HTERT RPE-1 (cell line): Measurements from ENCODE around the gene RAB3IL1.
"Not testable (repeated sequence)": the region's sequence is repeated elsewhere in the genome, so short reads cannot be mapped to it uniquely, and the experiment has no call there.

Experiments
- in situ Hi-C: fragments of 300-500 bp; cut with MboI; formaldehyde crosslinking; loops from 4 replicates; pipeline ENCODE4 v1.14.3; 2020; ENCODE audit warnings: low sequenced_read_pairs

The RAB3IL1 gene

DNA sequence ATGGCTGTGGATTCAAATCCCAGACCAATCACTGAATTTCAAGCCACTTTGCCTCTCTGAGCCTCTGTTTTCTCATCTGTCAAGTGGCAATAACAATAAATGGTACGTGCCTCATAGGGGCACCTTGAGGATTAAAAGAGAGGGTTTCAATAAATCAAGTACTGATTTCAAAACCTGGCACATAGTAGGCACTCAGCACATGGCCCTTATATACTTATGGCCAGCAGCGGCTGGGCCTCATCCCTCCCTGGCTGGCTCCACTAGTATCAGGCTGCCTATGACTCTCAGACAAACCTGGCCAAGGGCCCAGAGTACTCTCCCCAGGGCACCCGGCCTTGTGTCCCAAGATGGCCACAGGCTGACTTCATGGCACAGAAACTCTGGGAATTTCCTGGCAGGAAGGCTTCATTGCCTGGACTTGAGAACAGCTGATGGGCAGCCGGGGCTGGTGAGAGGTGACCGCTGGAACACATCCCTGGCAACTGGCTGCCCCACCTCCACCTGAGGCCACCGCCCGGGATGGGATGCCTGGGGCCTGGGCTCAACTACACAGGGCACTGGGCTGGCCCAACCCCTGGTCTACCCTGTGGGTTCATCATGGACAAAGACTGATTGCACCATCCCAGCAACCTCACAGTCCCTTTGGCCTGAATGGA lies 29.4 kb downstream of the RAB3IL1 start:
- in situ Hi-C loops, result no loop called here

DNA sequence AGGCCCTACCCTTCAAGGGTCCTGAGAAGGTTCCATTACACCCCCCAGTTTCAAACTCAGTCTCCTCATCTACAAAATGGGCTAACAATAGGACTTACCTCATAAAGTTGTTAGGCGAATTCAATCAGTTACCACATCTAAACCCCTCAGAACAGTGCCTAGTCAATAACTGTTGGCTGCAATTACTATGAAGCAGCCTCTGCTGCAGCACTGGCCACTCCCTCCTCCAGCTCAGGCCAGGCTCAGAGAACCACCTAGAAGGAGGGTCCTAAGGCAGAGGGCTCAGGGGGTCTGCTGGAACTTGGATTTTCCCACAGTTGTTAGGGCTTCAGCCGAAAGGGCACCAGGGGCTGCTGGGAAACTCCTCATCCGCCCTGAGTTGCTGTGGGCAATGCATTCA lies 30.7 kb downstream of the RAB3IL1 start:
- in situ Hi-C loops, result no loop called here

DNA sequence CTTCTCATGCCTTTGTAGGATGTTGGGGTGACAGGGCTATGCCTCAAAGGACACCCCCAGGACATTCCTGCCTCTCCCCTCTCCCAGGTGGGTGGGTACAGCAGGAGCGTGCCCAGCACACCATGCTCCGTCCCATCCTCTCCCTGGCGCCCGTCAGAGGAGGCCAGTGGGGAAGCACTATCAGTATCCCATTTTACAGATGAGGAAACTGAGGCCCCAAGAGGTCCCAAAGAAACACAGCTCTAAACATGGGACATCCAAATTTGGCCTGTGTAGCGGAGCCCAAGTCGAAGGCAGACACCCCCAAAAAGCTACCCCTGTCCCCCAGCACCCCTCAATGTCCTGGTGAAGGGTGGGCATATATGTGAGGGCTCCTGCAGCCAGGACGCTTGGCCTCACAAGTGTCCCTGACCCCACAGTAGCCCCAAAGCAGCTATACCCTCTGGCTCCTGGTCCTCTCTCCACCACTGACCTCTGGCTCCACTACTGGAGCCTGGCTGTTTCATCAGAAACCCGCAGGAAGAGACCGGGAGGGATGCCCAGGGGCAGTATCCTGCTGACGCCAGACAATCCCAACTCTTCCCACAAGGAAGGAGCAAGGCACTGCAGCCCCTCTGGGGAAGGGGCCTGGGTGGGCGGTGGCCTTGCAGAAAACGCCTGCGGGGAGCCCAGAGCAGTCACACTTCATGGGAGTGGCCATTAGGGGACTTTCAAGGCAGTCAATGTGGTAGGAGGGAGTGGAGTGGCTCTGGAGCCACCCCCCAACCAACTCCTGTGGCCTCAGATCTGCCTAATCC lies 31.4 kb downstream of the RAB3IL1 start:
- in situ Hi-C loops, result no loop called here

DNA sequence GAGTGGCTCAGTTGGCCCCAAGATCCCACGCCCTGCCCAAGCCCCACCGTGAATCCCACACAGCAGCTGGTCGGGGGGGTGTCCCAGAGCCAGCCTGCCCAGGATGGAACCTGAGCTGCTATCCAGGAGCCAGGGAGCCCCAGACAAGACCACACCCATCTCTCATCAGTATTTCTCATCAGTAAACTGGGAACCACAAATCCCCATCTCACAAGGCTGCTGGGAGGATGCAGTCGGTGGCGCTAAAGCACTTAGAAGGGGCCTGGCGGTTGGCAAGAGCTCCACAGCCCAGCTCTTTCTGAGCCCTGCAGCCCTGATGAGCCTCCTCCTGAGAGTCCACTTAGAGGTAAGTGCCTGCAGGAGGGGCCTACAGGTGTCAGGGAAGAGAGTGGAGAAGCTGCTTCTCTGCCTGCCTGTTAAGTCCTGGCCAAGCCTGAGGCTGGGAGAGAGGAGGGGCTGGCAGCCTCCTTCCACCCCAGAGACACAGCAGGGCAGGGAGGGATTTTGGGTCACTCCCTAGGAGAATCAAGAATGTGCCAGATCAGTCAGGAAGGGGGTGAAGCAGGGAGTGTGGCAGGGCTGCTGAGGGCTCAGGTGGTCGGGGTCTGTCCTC lies 32.1 kb downstream of the RAB3IL1 start:
- in situ Hi-C loops, result no loop called here

DNA sequence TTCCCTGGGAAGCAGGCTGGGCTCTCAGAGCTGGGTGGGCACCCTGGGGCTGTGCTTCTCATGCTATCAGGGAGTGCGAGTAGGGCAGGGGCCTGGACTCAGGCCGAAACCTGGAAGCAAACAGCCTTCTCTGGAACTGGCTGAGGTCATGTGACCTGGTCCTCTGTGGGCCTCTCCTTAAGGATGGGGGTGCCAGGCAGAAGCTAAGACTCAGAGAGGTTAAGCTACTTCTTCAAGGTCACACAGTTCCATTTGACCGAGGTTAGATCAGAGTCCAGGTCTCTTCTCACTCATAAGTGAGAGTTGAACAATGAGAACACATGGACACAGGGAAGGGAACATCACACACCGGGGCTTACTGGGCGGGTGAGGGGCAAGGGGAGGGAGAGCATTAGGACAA lies 33.4 kb downstream of the RAB3IL1 start:
- in situ Hi-C loops, result no loop called here

DNA sequence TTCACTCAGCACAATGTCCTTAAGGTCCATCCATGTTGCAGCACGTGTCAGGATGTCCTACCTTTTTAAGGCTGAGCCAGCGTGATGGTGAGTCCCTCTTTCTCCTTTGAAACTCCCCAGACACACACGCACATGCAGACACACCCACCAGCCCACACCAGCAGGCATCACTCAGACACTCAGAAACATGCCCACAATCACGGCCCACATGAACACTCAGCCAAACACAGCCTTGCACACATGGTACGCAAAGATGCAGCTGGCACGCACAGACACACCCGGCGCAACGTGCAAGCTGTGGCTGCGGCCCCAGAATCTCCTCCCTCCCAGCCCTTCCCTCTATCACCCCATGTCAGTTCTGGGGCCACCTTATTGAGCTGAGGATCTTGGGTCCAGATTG lies 34.0 kb downstream of the RAB3IL1 start:
- in situ Hi-C loops, result no loop called here

DNA sequence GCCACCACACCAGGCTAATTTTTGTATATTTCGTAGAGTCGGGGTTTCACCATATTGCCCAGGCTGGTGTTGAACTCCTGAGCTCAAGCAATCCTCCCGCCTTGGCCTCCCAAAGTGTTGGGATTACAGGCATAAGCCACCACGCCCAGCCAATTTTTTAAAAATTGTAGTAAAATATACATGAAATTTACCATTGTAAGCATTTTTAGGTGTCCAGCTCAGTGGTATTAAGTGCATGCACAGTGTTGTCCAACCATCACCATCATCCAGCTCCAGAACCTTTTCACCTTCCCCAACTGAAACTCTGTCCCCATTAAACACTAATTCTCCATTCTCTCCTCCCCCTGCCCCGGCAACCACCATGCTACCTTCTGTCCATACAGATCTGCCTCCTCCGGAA lies 34.5 kb downstream of the RAB3IL1 start:
- in situ Hi-C loops, result no loop called here

DNA sequence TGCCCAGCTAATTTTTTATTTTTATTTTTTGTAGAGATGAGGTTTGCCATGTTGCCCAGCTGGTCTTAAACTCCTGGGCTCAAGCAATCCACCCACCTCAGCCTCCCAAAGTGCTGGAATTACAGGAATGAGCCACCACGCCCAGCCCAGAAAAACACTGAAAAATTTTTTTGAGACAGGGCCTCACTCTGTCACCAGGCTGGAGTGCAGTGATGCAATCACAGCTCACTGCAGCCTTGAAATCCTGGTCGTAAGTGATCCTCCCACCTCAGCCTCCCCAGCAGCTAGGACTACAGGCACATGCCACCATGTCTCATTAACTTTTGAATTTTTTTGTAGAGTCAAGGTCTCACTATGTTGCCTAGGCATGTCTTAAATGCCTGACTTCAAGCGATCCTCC lies 35.1 kb downstream of the RAB3IL1 start:
- in situ Hi-C loops, result not testable (repeated sequence)

DNA sequence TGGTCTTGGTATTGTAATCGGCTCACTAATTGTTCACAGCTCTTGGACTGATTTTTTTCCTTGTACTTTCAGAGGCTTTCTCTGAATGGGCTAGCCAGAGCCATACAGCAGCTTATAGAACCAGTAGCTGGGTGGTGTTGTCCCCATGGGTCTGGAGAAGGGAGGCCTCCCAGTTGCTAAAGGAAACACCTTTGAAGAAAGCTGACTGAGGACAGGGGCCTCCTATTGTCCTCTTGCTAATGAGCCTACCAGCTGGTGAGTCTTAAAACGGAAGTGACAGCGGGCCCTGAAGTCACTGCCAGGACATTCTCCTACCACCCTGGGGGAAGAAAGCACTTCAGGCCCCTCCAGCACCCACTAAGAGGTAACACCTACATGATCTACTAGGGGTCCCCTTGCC lies 36.0 kb downstream of the RAB3IL1 start:
- in situ Hi-C loops, result no loop called here

DNA sequence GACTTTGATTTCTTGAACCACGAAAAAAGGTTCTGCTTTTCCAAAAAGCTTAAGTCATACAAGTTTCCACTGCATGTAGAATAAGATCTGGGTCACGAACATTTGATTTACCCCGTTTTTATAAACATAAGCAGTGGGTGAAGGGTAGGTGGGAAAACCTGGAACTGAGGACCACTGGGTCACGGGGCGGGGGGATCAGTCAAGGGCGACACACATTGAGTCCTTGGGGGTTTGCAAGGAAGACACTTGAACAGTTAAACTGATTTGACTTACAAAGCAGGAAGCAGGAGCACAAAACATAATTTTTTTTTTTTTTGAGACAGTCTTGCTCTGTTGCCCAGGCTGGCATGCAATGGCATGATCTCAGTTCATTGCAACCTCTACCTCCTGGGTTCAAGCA lies 36.9 kb downstream of the RAB3IL1 start:
- in situ Hi-C loops, result no loop called here

DNA sequence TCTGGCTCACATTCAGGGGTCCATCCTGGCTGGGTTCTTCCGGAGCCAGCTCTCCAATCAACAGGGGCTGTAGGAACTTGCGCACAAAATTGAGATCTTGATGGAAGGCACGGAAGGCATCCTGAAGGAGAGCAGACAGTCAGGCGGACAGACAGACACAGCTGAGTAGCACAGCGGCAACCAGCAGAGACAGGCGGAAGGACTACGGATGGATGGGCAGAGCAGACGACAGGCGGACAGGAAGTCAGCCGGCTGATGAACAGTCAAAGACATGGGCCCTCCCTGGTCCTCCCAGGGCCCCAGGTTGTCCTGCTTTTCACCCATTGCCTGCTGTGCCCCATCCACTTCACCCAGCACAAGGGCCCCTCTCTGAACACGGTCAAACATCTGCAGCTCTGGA lies 37.3 kb downstream of the RAB3IL1 start:
- in situ Hi-C loops, result no loop called here

DNA sequence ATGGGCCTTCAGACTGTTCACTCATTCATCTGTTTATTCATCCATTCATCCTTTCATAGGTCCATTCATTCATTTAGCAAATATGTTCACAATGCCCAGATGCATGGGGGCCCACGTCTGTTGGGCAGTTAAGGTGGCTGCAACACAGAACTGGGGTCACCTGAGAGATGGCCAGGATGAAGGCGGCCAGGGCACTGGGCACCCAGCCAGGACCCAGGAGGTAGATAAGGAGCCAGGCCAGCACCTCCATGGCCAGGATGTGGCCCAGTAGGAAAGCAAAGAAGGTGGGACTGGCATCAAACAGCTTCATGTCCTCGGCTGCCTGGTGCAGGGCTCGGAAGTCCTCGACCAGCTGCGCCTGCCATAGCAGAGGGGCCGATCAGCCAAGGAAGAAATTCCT lies 38.2 kb downstream of the RAB3IL1 start:
- in situ Hi-C loops, result no loop called here

DNA sequence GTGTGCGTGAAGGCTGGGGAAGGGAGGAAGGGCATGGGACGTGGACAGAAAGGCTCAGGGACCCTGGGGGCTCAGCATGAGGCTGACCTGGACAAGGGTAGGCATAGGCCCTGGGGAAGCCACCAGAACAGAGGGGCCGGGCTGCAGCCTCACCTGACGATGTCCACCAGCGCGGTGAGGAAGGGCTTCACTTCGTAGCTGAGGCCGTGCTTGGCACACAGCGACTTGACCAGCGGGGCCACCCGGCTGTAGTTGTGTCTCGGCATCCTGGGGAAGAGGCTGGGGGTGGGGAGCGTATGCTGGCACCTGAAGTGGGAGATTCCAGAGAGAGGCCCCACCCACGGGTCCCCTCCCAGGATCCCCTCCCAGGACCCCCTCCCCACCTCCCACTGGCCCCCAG lies 41.7 kb downstream of the RAB3IL1 start:
- in situ Hi-C loops, result no loop called here

DNA sequence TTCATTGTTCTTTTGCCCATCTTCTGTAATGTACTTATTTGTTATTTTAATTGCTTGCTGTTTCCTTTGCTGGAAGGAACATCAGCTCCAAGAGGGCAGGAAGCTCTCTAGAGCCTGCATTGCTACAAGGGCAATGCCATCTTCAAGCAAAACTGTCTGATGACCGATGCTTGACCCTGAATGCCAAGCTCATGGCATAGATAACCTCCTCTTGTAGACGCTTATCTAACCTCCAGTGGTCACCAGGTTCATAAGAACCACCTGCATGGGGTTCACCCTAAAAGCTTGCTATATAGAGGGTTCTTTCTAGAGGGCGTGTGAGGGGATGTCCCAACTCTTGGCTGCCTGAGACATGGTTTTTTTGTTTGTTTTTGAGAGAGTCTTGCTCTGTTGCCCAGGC lies 42.5 kb downstream of the RAB3IL1 start:
- in situ Hi-C loops, result no loop called here

DNA sequence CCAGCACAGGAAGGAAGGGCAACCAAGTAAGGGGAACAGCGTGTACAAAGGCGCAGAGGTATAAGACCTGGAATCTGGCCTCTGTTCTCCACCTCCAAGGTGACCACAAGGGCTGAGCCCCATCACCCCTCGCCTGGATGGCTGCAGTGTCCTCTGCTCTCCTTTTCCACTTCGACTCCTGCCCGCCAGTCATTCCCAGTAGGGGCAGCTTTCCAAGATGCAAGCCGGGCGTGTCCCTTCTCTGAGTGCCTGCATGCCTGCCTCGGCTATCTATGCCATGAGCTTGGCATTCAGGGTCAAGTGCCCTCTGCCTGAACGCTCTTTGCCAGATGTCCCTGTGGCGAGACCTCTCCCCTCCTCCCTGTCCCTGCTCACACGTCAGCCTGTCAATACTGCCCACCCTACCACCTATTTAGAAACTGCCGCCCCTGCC lies 43.0 kb downstream of the RAB3IL1 start:
- in situ Hi-C loops, result no loop called here

DNA sequence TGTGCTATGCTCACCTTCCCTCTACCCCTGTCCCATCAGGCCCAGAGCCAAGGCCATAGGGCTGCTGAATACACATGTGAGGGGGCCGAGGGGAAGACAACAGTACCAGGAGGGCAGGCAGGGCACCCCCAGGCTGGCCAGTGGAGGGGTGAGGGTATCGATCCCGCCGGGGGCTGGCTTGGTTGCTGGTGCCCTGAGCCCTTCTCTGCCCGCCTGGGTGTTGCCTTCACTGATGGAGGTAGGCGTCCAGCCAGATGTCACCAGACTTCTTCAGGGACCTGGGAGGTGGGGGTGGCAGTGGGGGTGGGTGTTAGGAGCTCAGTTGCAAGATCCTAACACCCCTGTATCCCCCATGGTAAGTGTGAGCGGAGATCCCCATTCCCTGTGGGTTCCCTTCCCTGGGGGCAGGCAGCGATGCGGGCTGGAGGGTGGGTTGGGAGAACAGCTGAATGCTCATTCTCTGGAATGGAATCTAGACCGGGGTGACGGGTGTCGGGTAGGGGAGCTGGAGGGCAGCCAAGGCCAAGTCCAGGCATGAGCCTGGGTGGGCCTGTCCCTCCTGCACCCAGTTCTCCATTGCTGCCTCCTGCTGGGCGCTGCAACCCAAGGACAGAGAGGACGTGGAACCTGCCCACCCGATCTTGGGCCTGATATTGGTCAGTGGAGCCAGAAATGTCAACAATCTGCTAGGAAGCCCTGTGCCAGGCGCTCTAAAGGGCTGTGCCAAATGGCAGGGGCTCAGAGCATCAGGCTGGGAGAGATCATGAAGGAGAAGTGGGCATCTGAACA lies 43.6 kb downstream of the RAB3IL1 start:
- in situ Hi-C loops, result no loop called here

DNA sequence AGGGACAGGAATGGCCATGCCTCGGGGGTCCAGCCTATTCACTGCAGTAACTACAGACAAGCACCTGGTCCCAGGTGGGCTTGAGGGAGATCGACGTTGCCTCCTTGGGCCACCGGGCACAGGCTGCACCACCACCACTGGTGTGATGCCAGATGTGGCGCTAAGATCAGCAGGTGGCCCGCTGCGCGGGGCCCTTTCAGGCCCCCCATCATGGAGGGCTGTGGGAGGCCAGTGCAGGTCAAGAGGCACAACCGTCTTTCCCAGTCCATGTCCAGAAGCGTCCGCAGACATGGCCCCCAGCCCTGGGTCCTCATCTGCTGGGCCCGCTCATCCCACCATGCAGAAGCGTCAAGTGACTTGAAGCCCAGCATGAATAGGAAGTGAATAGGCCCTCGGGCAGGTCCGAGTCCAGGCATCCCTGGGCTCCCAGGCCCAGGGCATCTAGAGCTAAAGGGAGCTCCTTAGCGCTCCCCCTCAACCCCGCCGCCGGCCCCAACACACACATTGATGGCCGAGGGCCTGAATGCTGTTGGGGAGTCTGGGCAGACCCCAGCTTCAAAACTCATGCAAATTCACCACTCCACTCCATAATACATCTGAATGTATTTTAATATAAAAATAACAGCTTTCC lies 44.3 kb downstream of the RAB3IL1 start:
- in situ Hi-C loops, result no loop called here

DNA sequence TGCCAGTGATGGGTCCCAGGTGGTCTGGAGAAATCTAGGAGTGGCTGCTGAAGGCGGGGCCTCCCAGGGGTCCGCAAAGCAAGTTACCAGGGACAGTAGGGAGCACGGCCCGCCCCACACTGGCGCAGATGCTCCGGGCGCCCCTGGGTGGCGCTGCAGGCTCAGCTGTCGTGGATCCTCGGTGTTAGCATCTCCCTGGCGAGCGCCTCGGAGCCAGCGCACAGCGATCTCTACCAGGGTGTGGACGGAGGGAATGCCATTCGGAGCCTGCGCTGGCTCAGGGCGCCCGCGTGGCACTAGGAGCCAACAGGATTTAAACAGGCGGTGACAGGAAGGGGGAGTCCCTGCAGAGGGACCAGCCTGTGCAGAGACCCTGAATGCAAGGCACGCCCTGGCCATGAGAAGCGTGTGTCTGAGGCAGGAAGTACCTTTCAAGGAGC lies 46.2 kb downstream of the RAB3IL1 start:
- in situ Hi-C loops, result no loop called here

DNA sequence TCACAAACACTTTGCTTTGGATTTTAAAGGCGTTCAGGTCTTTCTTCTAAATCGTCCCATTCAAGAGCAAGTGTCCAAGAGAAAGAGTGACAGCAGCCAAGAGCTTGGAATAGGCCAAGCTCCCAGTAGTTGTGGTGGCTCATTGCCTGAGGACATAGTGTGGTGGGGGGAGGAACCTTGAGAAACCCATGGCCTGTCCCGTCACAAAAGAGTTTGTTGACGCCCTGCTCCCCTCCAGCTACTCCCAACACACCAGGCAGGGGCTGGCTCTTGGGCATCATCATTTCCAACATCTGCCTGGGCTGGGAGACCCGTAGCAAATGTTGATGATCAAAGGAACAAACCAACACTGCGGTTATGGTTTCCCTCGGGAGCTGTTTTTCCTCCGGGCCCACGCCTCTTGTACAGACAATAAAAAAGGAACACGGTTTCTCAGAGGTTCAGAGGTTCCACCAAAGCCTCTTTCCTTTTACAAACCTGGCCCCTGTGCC lies 46.8 kb downstream of the RAB3IL1 start:
- in situ Hi-C loops, result no loop called here

DNA sequence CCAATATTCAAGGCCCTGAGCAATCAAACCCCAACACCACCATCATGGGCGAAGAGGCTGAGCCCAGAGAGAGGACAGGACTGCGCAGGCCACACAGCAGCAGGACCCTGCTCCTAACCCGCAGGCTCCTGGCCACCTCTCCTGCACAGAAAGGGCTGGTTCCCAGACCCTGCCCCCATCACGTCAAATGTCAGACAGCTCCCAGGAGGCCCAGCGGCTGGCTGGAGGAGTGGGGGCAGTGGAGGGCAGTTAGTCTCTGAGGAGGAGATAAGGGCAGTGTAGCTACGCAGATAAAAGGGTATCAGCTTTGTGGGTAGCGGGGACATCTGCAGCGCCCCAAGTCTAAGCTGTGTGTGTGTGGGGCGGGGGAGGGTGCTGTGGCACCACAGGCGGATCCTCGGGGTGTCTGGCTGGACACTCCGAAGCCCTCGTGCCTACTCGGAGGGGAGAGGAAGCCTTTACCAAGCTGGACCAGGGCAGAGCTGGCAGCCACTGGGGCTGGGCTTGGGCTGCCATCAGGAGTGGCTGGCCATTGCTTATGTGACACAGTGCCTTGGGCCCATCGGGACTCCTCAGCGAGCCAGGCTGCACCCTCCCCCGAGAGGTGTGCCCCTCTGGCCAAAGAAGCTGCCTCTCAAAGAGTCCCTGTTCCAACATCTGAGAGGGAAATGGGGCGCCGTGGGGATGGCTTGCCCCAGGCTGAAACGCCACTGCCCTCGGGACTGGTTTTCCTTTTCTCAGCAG lies 47.5 kb downstream of the RAB3IL1 start:
- in situ Hi-C loops, result no loop called here
